Gastrocnemius medialis (tissue), 4 donors: ENCODE measurements around the gene N4BP2L1.

Source experiments
- CTCF ChIP-seq, 5 experiments: fragments of 450-650 bp in 3 of 5; fragments of 200-600 bp in 2 of 5; sonication (generic) in 2 of 5; IDR thresholded peaks in 4 of 5; conservative IDR thresholded peaks in 1 of 5; 1 replicate in 4 of 5; 2 replicates in 1 of 5; pipeline ENCODE4 v1.5.1; 2016 to 2019; ENCODE audit warnings: antibody characterized with exemption in 5 of 5, mild to moderate bottlenecking in 3 of 5, moderate library complexity in 3 of 5
- POLR2A ChIP-seq, 2 donors: fragments of 450-650 bp; IDR thresholded peaks; one replicate each; pipeline ENCODE4 v1.6.1; 2017; ENCODE audit warnings: antibody characterized with exemption in 2 of 2, mild to moderate bottlenecking in 2 of 2, moderate library complexity in 2 of 2

DNA sequence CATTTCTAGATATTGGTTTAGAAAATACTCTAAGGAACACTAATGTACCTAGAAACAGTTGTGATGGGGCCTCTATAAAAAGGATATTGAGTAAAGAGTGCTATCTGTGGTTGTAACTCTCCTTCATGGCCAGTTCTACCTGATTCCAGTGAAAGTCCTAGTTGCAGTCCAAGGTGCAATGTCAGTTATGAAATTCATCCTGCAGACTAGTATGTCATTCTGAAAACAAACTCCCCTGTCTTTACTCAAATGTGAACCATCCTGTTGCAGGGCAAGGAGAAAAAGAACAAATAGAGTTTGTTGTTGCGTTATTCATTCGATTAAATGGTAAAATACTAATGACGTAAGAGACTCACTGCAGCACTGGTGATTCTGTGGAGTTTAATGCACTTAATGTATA is 18.3 kb upstream of the N4BP2L1 start:
- TF ChIP-seq CTCF (IDR thresholded peaks at IDR 0.05 in 4 of 5, conservative IDR thresholded peaks at IDR 0.05 in 1 of 5) (no peak), POLR2A (IDR thresholded peaks at IDR 0.05) (no peak)
